Type B pancreatic cell (in vitro differentiated cells): ENCODE results near the gene KLHL42. TPM values are rescaled to one million over a fixed set of nuclear protein-coding genes. Genes with fewer than 3 reads are reported as not detected.

ENCODE experiments used
- DNase-seq: peaks from one replicate; pipeline ENCODE4 v3.0.0; 2021; ENCODE audit warnings: mixed read lengths; ENCODE audit not compliant: unreplicated experiment; ENCODE audit errors: extremely low spot score
- H3K27ac Mint-ChIP-seq: 2 replicates; pipeline ENCODE4 v1.8.0; 2021; ENCODE audit warnings: mild to moderate bottlenecking, mixed read lengths
- H3K27me3 Mint-ChIP-seq: 2 replicates; pipeline ENCODE4 v1.8.0; 2021; ENCODE audit warnings: mixed read lengths
- H3K36me3 Mint-ChIP-seq: 2 replicates; pipeline ENCODE4 v1.8.0; 2021; ENCODE audit warnings: mixed read lengths
- H3K4me1 Mint-ChIP-seq: one replicate; pipeline ENCODE4 v1.8.0; 2021; ENCODE audit warnings: mixed read lengths; ENCODE audit not compliant: unreplicated experiment
- H3K4me3 Mint-ChIP-seq: 2 replicates; pipeline ENCODE4 v1.8.0; 2021; ENCODE audit warnings: mild to moderate bottlenecking, mixed read lengths
- H3K9me3 Mint-ChIP-seq: 2 replicates; pipeline ENCODE4 v1.8.0; 2021; ENCODE audit warnings: mixed read lengths
- CTCF ChIP-seq: fragments of 200-600 bp; sonication (generic); conservative IDR thresholded peaks from 2 replicates; pipeline ENCODE4 v1.5.0; 2021; ENCODE audit warnings: antibody characterized with exemption, mild to moderate bottlenecking
- total RNA-seq: library from RNA; stranded (reverse); gene quantifications from 2 replicates; pipeline ENCODE4 v1.2.1, GENCODE V29; 2021; ENCODE audit warnings: low replicate concordance

KLHL42 gene
- total RNA-seq, 1 donor from 2014 or later, result 30.6 TPM

GRCh38 chr12:27851311-27851710 lies 71.3 kb downstream of the KLHL42 start:
- no peak overlapping the region for H3K4me3 Mint-ChIP-seq
- H3K4me1 Mint-ChIP-seq, result no peaks in the 10 kb centered on the region
- peaks cover 13% of the 10 kb centered on the region for H3K36me3 Mint-ChIP-seq
- peaks cover 17% of the 10 kb centered on the region for H3K9me3 Mint-ChIP-seq
- TF ChIP-seq CTCF, result no peak
- DNase-seq, result no peak
- H3K27me3 Mint-ChIP-seq, result peaks cover 4% of the 10 kb centered on the region
- H3K27ac Mint-ChIP-seq, result no peak overlapping the region

DNA sequence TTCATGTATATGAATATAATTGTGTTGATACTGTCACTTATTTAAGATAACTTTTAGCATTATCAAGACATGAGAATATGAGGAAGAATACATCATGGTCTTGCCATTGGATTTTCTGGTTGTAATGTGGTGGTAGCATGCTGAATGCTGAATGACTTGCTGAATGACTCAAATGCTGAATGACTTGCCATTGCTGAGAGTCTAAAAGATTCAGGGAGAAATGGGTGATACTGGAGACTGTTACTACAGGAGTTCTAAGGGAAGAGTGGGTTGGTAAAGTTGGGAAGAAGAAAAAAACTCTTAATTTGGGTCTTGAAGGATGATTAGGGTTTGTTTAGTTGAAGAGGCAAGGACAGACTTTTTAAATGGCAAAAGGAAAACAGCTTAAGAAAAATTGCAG lies 72.1 kb downstream of the KLHL42 start:
- TF ChIP-seq CTCF, result no peak
- no peak overlapping the region for H3K27ac Mint-ChIP-seq
- no peaks in the 10 kb centered on the region for H3K4me1 Mint-ChIP-seq
- no peak for DNase-seq
- H3K36me3 Mint-ChIP-seq, result peaks cover 13% of the 10 kb centered on the region
- H3K9me3 Mint-ChIP-seq, result peaks cover 17% of the 10 kb centered on the region
- peaks cover 4% of the 10 kb centered on the region for H3K27me3 Mint-ChIP-seq
- H3K4me3 Mint-ChIP-seq, result no peak overlapping the region

Other genes with a start within 250 kb of the KLHL42 start
- gene REP15, start 83.8 kb upstream of the KLHL42 start, total RNA-seq, result 2.5 and 3.4 TPM in 2 replicates
- gene MRPS35, start 69.4 kb upstream of the KLHL42 start, total RNA-seq, result 41.1 and 92.0 TPM in 2 replicates
- 0.36 TPM in 1 of 2 replicates, not detected in the other for gene MANSC4, start within 50 bp of the KLHL42 start, total RNA-seq
- gene PTHLH, start 192.5 kb downstream of the KLHL42 start, total RNA-seq, result 6.3 and 38.1 TPM in 2 replicates